ENCODE results near the gene LRRC53. TPM values are rescaled to one million over a fixed set of nuclear protein-coding genes. Genes with fewer than 3 reads are reported as not detected.

The LRRC53 gene
- total RNA-seq, 2 experiments from 2014 or later: not detected

GRCh38 chr1:74430342-74430934 lies 82.0 kb downstream of the LRRC53 start:
- H3K27ac Mint-ChIP-seq: no peak overlapping the region
- H3K4me1 Mint-ChIP-seq: no peaks in the 10 kb centered on the region
- no peaks in the 10 kb centered on the region for H3K9me3 Mint-ChIP-seq
- no peak for DNase-seq
- no peak overlapping the region for H3K4me3 Mint-ChIP-seq
- no peaks in the 10 kb centered on the region for H3K36me3 Mint-ChIP-seq
- H3K27me3 Mint-ChIP-seq: no peaks in the 10 kb centered on the region

- H3K4me1 Mint-ChIP-seq: no peaks in the 10 kb centered on the region
- H3K9me3 Mint-ChIP-seq: no peaks in the 10 kb centered on the region
- no peak overlapping the region for H3K27ac Mint-ChIP-seq
- H3K36me3 Mint-ChIP-seq: no peaks in the 10 kb centered on the region
- H3K27me3 Mint-ChIP-seq: no peaks in the 10 kb centered on the region
- DNase-seq: no peak
- no peak overlapping the region for H3K4me3 Mint-ChIP-seq
Measured at GRCh38 chr1:74429580-74429979, 82.8 kb downstream of the LRRC53 start.

- Mint-ChIP-seq H3K36me3 (no peaks in the 10 kb centered on the region), H3K4me3 (no peak overlapping the region), H3K27me3 (no peaks in the 10 kb centered on the region), H3K9me3 (no peaks in the 10 kb centered on the region), H3K27ac (no peak overlapping the region), H3K4me1 (no peaks in the 10 kb centered on the region)
- no peak for DNase-seq
Measured at GRCh38 chr1:74427681-74428080, 84.7 kb downstream of the LRRC53 start.

- Mint-ChIP-seq H3K9me3 (no peaks in the 10 kb centered on the region), H3K4me1 (no peaks in the 10 kb centered on the region), H3K27ac (no peak overlapping the region), H3K4me3 (no peak overlapping the region), H3K36me3 (no peaks in the 10 kb centered on the region), H3K27me3 (no peaks in the 10 kb centered on the region)
- no peak for DNase-seq
Measured at GRCh38 chr1:74426208-74426937, 86.0 kb downstream of the LRRC53 start.

DNA sequence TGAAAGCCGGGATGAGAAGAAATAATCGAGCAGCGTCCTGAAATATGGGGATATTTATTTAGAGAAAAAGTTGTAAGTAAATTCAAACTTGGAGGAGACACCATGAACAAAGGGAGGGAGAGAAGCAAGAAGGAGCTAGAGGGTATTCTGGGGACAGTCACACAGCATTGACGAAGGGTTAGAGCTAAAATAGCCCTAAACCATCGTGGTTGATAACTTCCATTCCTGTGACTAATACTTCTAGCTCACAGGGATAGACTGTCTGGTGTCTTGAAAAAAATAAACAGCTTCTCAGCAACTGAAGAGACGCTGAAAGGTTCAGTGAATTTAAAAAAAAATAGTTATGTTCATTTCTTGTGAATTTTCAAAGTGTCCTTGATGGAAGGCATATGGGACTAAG lies 86.7 kb downstream of the LRRC53 start:
- Mint-ChIP-seq H3K36me3 (no peaks in the 10 kb centered on the region), H3K4me1 (no peaks in the 10 kb centered on the region), H3K9me3 (no peaks in the 10 kb centered on the region), H3K4me3 (no peak overlapping the region), H3K27me3 (no peaks in the 10 kb centered on the region), H3K27ac (no peak overlapping the region)
- DNase-seq: no peak

DNA sequence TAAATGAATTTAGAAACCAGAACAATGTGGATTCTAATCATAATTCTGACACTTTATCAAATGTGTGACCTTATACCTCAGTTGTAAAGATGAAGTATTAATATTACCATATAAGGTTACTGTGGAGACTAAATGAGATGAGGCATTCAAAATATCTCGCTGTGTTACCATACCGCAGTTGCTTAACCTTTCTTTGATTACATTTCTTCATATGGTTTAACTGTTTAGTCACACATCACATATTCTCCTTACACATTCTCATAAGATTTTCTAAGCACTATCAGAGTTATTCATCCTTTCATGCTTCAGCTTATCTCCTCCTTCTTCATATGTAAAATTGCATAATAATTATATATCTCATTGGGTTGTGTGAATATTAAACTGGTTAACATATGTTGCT lies 88.9 kb downstream of the LRRC53 start:
- Mint-ChIP-seq H3K27ac (no peak overlapping the region), H3K4me3 (no peak overlapping the region), H3K36me3 (no peaks in the 10 kb centered on the region), H3K9me3 (no peaks in the 10 kb centered on the region), H3K4me1 (no peaks in the 10 kb centered on the region), H3K27me3 (no peaks in the 10 kb centered on the region)
- no peak for DNase-seq

DNA sequence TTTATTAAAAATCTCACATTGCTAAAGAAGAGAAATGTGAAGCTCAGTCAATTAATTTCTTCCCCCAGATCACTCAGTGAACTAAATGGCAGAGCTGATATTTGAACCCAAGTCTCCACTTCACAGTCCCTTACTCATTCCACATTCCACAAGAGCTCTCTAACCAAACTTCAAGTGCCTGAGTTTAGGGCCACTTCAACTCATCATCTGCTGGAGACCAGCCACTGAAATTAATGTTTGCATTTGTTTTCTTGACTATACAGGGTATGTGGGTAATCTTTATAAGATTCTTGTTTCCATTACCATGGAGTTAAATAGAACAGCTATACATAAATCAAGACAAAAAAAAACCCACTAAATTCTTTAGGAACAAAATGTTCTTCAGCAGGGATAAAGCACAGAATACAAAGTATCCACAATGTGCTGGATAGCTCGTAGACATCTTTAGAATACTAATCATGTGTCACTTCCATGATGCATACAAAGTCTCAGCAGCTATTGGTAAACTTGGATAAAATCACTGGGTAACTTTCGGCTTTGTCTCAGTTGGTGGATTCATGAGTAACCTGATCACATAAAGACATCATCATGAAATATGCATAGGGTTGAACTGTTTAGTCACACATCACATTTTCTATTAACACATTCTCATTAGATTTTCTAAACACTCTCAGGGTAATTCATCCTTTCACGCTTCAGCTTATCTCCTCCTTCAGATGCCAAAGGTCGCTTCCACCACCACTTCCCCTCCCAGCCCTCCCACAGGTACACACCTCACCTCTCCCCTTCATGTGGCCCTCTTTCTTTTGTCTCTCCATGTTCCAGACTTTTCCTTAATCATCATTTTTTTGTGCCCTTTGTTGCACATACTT lies 89.8 kb downstream of the LRRC53 start:
- Mint-ChIP-seq H3K27me3 (no peaks in the 10 kb centered on the region), H3K4me3 (no peak overlapping the region), H3K27ac (no peak overlapping the region), H3K36me3 (no peaks in the 10 kb centered on the region), H3K4me1 (no peaks in the 10 kb centered on the region), H3K9me3 (no peaks in the 10 kb centered on the region)
- no peak for DNase-seq

GRCh38 chr1:74420467-74420866 lies 91.9 kb downstream of the LRRC53 start:
- H3K4me3 Mint-ChIP-seq: no peak overlapping the region
- no peak overlapping the region for H3K27ac Mint-ChIP-seq
- no peaks in the 10 kb centered on the region for H3K4me1 Mint-ChIP-seq
- H3K9me3 Mint-ChIP-seq: no peaks in the 10 kb centered on the region
- H3K27me3 Mint-ChIP-seq: no peaks in the 10 kb centered on the region
- no peaks in the 10 kb centered on the region for H3K36me3 Mint-ChIP-seq
- DNase-seq: no peak

Other genes starting within 250 kb of the LRRC53 start
- gene ERICH3, start 161.2 kb upstream of the LRRC53 start, total RNA-seq: not detected
- 10 to 100 TPM; 10.7 to 10.9 TPM for gene CRYZ, start 220.4 kb upstream of the LRRC53 start, total RNA-seq
- 10 to 100 TPM; 38.7 to 39.0 TPM for gene TYW3, start 220.5 kb upstream of the LRRC53 start, total RNA-seq

All from activated naive CD8-positive, alpha-beta T cell treated with anti-CD3 and anti-CD28 coated beads for 36 hours (primary cell).